ENCODE measurements around the gene KRT84. TPM values are rescaled to one million over a fixed set of nuclear protein-coding genes. Genes with fewer than 3 reads are reported as not detected.

Gene KRT84, protein sequence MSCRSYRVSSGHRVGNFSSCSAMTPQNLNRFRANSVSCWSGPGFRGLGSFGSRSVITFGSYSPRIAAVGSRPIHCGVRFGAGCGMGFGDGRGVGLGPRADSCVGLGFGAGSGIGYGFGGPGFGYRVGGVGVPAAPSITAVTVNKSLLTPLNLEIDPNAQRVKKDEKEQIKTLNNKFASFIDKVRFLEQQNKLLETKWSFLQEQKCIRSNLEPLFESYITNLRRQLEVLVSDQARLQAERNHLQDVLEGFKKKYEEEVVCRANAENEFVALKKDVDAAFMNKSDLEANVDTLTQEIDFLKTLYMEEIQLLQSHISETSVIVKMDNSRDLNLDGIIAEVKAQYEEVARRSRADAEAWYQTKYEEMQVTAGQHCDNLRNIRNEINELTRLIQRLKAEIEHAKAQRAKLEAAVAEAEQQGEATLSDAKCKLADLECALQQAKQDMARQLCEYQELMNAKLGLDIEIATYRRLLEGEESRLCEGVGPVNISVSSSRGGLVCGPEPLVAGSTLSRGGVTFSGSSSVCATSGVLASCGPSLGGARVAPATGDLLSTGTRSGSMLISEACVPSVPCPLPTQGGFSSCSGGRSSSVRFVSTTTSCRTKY
- total RNA-seq (2012; rRNA removed) (not detected in 2 replicates), polyA plus RNA-seq (2012; rRNA removed) (not detected in 2 replicates), Bru-seq, nascent RNA (not detected), BruChase-seq, experiment 1, labeled RNA remaining after a 6-hour chase (not detected), BruChase-seq, experiment 2, labeled RNA remaining after a 2-hour chase (not detected)
- not detected in 2 replicates for polyA plus RNA-seq (2012; cell fraction: cytosol; rRNA removed)
- polyA plus RNA-seq (2012; cell fraction: nucleus; rRNA removed; ENCODE audit: low replicate concordance) = not detected in 2 replicates
- long read RNA-seq = 0 reads

DNA sequence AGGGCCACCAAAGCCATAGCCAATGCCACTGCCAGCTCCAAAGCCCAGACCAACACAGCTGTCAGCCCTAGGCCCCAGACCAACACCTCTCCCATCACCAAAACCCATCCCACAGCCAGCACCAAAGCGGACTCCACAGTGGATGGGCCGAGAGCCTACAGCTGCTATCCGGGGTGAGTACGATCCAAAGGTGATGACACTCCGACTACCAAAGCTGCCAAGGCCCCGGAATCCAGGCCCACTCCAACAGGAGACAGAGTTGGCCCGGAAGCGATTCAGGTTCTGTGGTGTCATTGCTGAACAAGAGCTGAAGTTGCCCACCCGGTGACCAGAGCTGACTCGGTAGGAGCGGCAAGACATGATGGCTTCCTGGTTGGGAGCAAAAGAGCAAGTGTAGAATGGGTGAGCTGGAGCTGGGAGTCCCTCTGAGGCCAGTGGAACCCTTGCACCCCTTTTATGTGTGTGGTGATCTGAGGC lies at the start of gene KRT84:
TSS of gene KRT84 (minus strand) at position 427 of the 477 bp plus-strand sequence. CDS start at position 360, 67 bp downstream.
- DNase-seq = no peak
- no peaks in the 10 kb centered on the region for H3K36me3 ChIP-seq (ENCODE audit: control insufficient read depth, insufficient read depth, low read length)
- no peak within 1 kb of the TSS for H3K18ac ChIP-seq (ENCODE audit: low read depth, low read length)
- no peak within 1 kb of the TSS for H3K4me2 ChIP-seq (ENCODE audit: low read depth, low read length)
- H2AK5ac ChIP-seq (ENCODE audit: low read depth, low read length) = no peak within 1 kb of the TSS
- no peak within 1 kb of the TSS for H4K91ac ChIP-seq (ENCODE audit: insufficient read depth, low read depth, low read length)
- 88% methylated on average over 9 of the region's 11 CpGs; no CpG with 5 or more reads in 1 of the 2 experiments for WGBS, 2 experiments (ENCODE audit: extremely low coverage in 2 of 2, insufficient read length in 1 of 2)
- intact Hi-C loops (cut with micrococcal nuclease) = no loop called here
- H2BK15ac ChIP-seq (ENCODE audit: low read depth, low read length) = no peak within 1 kb of the TSS
- no peaks in the 10 kb centered on the region for H4K20me1 ChIP-seq (ENCODE audit: insufficient read depth, low read length)
- ATAC-seq (ENCODE audit: low read depth) = no peak
- H3K56ac ChIP-seq (ENCODE audit: extremely low read depth, insufficient read depth, low read length) = no peak within 1 kb of the TSS
- no peak within 1 kb of the TSS for H2BK5ac ChIP-seq (ENCODE audit: low read depth, low read length, poor library complexity, severe bottlenecking)
- H3K79me1 ChIP-seq (ENCODE audit: low read depth in 1 of 2, low read length in 2 of 2) = no peaks in the 10 kb centered on the region
- no peak within 1 kb of the TSS for H3K27ac ChIP-seq (ENCODE audit: insufficient read depth, low read length)
- no peak within 1 kb of the TSS for H3K9ac ChIP-seq (ENCODE audit: low read depth, low read length)
- no peak within 1 kb of the TSS for H3K4ac ChIP-seq (ENCODE audit: low read depth, low read length)
- dilution Hi-C loops (cut with HindIII; ENCODE audit: low sequenced_read_pairs, unreplicated experiment) = no loop called here
- H2BK120ac ChIP-seq (ENCODE audit: low read depth, low read length) = no peak within 1 kb of the TSS
- in situ Hi-C loops (cut with MboI; ENCODE audit: low sequenced_read_pairs) = no loop called here
- H3K9me3 ChIP-seq (ENCODE audit: control insufficient read depth, insufficient read depth, low read length) = no peaks in the 10 kb centered on the region
- no peak within 1 kb of the TSS for H2BK20ac ChIP-seq (ENCODE audit: low read depth, low read length)
- CTCF ChIA-PET = interaction anchor here (0.8 to 2.0 kb wide), 2 partner anchors 12 to 171 kb away, joined by 3 to 5 read pairs; no protein-coding TSS in a partner anchor
- H3K27me3 ChIP-seq (ENCODE audit: control insufficient read depth, insufficient read depth, low read length) = peaks cover 58% of the 10 kb centered on the region
- H3K9me1 ChIP-seq (ENCODE audit: insufficient read depth, low read length) = no peaks in the 10 kb centered on the region
- H2AFZ ChIP-seq (replicated peaks; ENCODE audit: low read length, poor library complexity) = no peak within 1 kb of the TSS
- no peak within 1 kb of the TSS for H4K8ac ChIP-seq (ENCODE audit: low read depth in 2 of 2, low read length in 2 of 2)
- no peak within 1 kb of the TSS for H2AK9ac ChIP-seq (replicated peaks; ENCODE audit: low read depth, low read length, poor library complexity)
- H4K5ac ChIP-seq (ENCODE audit: low read depth, low read length) = no peak within 1 kb of the TSS
- no peak within 1 kb of the TSS for H3K4me3 ChIP-seq (ENCODE audit: insufficient read depth, low read depth, low read length)
- POLR2A ChIA-PET (ENCODE audit: unreplicated experiment) = no interaction called here
- BruUV-seq (replicated peaks) = no TSS peak
- no peak within 1 kb of the TSS for H3K23ac ChIP-seq (ENCODE audit: low read depth, low read length)
- no peak within 1 kb of the TSS for H3K14ac ChIP-seq (replicated peaks; ENCODE audit: low read depth, low read length)
- H3K4me1 ChIP-seq (ENCODE audit: control insufficient read depth, insufficient read depth, low read length) = no peaks in the 10 kb centered on the region
- TF ChIP-seq, protein P1, sequence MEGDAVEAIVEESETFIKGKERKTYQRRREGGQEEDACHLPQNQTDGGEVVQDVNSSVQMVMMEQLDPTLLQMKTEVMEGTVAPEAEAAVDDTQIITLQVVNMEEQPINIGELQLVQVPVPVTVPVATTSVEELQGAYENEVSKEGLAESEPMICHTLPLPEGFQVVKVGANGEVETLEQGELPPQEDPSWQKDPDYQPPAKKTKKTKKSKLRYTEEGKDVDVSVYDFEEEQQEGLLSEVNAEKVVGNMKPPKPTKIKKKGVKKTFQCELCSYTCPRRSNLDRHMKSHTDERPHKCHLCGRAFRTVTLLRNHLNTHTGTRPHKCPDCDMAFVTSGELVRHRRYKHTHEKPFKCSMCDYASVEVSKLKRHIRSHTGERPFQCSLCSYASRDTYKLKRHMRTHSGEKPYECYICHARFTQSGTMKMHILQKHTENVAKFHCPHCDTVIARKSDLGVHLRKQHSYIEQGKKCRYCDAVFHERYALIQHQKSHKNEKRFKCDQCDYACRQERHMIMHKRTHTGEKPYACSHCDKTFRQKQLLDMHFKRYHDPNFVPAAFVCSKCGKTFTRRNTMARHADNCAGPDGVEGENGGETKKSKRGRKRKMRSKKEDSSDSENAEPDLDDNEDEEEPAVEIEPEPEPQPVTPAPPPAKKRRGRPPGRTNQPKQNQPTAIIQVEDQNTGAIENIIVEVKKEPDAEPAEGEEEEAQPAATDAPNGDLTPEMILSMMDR (conservative IDR thresholded peaks at IDR 0.05; ENCODE audit: low read depth, low read length) = no peak
- TF ChIP-seq, protein P2, sequence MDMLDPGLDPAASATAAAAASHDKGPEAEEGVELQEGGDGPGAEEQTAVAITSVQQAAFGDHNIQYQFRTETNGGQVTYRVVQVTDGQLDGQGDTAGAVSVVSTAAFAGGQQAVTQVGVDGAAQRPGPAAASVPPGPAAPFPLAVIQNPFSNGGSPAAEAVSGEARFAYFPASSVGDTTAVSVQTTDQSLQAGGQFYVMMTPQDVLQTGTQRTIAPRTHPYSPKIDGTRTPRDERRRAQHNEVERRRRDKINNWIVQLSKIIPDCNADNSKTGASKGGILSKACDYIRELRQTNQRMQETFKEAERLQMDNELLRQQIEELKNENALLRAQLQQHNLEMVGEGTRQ (IDR thresholded peaks at IDR 0.05; ENCODE audit: low read depth, low read length) = no peak
- TF ChIP-seq RCOR1 (IDR thresholded peaks at IDR 0.05; ENCODE audit: insufficient replicate concordance, low read length) = no peak
- TF ChIP-seq POLR2A (IDR thresholded peaks at IDR 0.05; ENCODE audit: low read depth, low read length) = no peak
- TF ChIP-seq MXI1 (IDR thresholded peaks at IDR 0.05; ENCODE audit: borderline replicate concordance, low read depth, low read length) = no peak
- TF ChIP-seq BHLHE40 (IDR thresholded peaks at IDR 0.05; ENCODE audit: low read depth, low read length) = no peak
- TF ChIP-seq CEBPB (IDR thresholded peaks at IDR 0.05; ENCODE audit: low read depth, low read length) = no peak
- TF ChIP-seq MAZ (IDR thresholded peaks at IDR 0.05; ENCODE audit: borderline replicate concordance, low read depth, low read length) = no peak
- TF ChIP-seq FOS (IDR thresholded peaks at IDR 0.05; ENCODE audit: low read depth, low read length) = no peak
- no peak for TF ChIP-seq SMC3 (IDR thresholded peaks at IDR 0.05; ENCODE audit: low read depth, low read length)
- no peak for TF ChIP-seq RAD21 (IDR thresholded peaks at IDR 0.05; ENCODE audit: low read length)
- no peak for TF ChIP-seq MAFK (IDR thresholded peaks at IDR 0.05; ENCODE audit: low read depth, low read length)
- no peak for TF ChIP-seq RFX5 (IDR thresholded peaks at IDR 0.05; ENCODE audit: low read depth, low read length)
